Liver (tissue), 3 donors: ENCODE measurements around the gene CIDEB.

Experiments
- ATF3 ChIP-seq: IDR thresholded peaks from 2 replicates; pipeline ENCODE4 v1.6.1; 2016; ENCODE audit warnings: antibody characterized with exemption
- CTCF ChIP-seq: fragments of 150-350 bp; IDR thresholded peaks from 2 replicates; pipeline ENCODE4 v1.5.1; 2017; ENCODE audit warnings: improper control_type of control experiment, low read depth, low read length; ENCODE audit not compliant: missing input control
- FOXA1 ChIP-seq: IDR thresholded peaks from 2 replicates; pipeline ENCODE4 v1.6.1; 2016; ENCODE audit warnings: antibody characterized with exemption
- HNF4G ChIP-seq: IDR thresholded peaks from 2 replicates; pipeline ENCODE4 v1.6.1; 2016; ENCODE audit warnings: antibody characterized with exemption
- donor health status: healthy.
- donor health status: healthy.

- TF ChIP-seq CTCF = no peak
- TF ChIP-seq FOXA1 = no peak
- no peak for TF ChIP-seq HNF4G
- TF ChIP-seq ATF3 = no peak
Measured at GRCh38 chr14:24260780-24261157, 47.0 kb downstream of the CIDEB start.
